ENCODE measurements around the gene MYO18B.

DNA sequence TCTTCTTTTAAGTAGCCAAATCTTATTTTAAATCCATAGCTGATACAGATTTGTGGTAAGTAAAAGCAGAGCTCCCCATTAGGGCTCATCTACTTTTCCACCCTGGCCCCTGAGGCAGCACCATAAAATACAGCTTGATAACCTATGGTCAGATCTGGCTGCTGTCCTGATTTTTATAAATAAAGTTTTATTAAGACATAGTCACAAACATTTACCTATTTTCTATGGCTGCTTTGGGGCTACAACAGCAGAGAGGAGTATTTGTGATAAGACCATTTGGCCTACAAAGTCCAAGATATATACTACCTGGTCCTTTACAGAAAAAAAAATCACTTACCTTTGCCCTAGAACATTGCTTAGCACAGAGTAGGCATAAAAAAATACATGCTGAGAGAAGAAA lies 227.3 kb downstream of the MYO18B start:
- TF ChIP-seq EZH2 (IDR thresholded peaks at IDR 0.05; ENCODE audit: low read length), result no peak
- TF ChIP-seq, protein P1, sequence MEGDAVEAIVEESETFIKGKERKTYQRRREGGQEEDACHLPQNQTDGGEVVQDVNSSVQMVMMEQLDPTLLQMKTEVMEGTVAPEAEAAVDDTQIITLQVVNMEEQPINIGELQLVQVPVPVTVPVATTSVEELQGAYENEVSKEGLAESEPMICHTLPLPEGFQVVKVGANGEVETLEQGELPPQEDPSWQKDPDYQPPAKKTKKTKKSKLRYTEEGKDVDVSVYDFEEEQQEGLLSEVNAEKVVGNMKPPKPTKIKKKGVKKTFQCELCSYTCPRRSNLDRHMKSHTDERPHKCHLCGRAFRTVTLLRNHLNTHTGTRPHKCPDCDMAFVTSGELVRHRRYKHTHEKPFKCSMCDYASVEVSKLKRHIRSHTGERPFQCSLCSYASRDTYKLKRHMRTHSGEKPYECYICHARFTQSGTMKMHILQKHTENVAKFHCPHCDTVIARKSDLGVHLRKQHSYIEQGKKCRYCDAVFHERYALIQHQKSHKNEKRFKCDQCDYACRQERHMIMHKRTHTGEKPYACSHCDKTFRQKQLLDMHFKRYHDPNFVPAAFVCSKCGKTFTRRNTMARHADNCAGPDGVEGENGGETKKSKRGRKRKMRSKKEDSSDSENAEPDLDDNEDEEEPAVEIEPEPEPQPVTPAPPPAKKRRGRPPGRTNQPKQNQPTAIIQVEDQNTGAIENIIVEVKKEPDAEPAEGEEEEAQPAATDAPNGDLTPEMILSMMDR (optimal IDR thresholded peaks at IDR 0.05 in 1 of 3, IDR thresholded peaks at IDR 0.05 in 1 of 3, conservative IDR thresholded peaks at IDR 0.05 in 1 of 3; ENCODE audit: extremely low read depth in 1 of 3, insufficient read depth in 2 of 3, low read length in 3 of 3), result no peak

All from keratinocyte (primary cell).